HG03460 (cell line): ENCODE measurements around the gene CRTC3.

Experiments used
- ATAC-seq: cut with Tn5 transposase; IDR thresholded peaks from one replicate; pipeline ENCODE4 v1.9.1; 2021; ENCODE audit not compliant: unreplicated experiment

The CRTC3 gene

GRCh38 chr15:90591524-90591923 is 61.8 kb downstream of the CRTC3 start:
- no peak for ATAC-seq

- ATAC-seq = no peak
Measured at GRCh38 chr15:90592131-90592881, 62.6 kb downstream of the CRTC3 start.

GRCh38 chr15:90593499-90594158 is 63.9 kb downstream of the CRTC3 start:
- no peak for ATAC-seq

GRCh38 chr15:90594301-90594738 is 64.6 kb downstream of the CRTC3 start:
- peak; percentile 37 for ATAC-seq

GRCh38 chr15:90595763-90596155 is 66.0 kb downstream of the CRTC3 start:
- peak; percentile 27 for ATAC-seq

GRCh38 chr15:90596943-90597342 is 67.2 kb downstream of the CRTC3 start:
- no peak for ATAC-seq

GRCh38 chr15:90597577-90597976 is 67.9 kb downstream of the CRTC3 start:
- ATAC-seq = peak; percentile 32

GRCh38 chr15:90598031-90598577 is 68.4 kb downstream of the CRTC3 start:
- peak; percentile 29 for ATAC-seq

- ATAC-seq = no peak
Measured at GRCh38 chr15:90598679-90599078, 69.0 kb downstream of the CRTC3 start.

GRCh38 chr15:90599116-90599515 is 69.4 kb downstream of the CRTC3 start:
- no peak for ATAC-seq

- no peak for ATAC-seq
Measured at GRCh38 chr15:90599644-90600043, 69.9 kb downstream of the CRTC3 start.

GRCh38 chr15:90600954-90601353 is 71.2 kb downstream of the CRTC3 start:
- ATAC-seq = no peak

- no peak for ATAC-seq
Measured at GRCh38 chr15:90603893-90604292, 74.2 kb downstream of the CRTC3 start.

- ATAC-seq = no peak
Measured at GRCh38 chr15:90606641-90607040, 76.9 kb downstream of the CRTC3 start.

GRCh38 chr15:90607361-90607760 is 77.6 kb downstream of the CRTC3 start:
- no peak for ATAC-seq

GRCh38 chr15:90609242-90610180 is 79.8 kb downstream of the CRTC3 start:
- ATAC-seq = no peak

- no peak for ATAC-seq
Measured at GRCh38 chr15:90610190-90610589, 80.5 kb downstream of the CRTC3 start.

GRCh38 chr15:90611157-90611556 is 81.4 kb downstream of the CRTC3 start:
- ATAC-seq = no peak

GRCh38 chr15:90617171-90617570 is 87.4 kb downstream of the CRTC3 start:
- no peak for ATAC-seq

- no peak for ATAC-seq
Measured at GRCh38 chr15:90617668-90618097, 88.0 kb downstream of the CRTC3 start.
